ENCODE measurements around the gene RAP1B. TPM values are rescaled to one million over a fixed set of nuclear protein-coding genes. Genes with fewer than 3 reads are reported as not detected.

RAP1B gene
- total RNA-seq (100 to 1,000 TPM; 113 to 302 (median 167) TPM), polyA plus RNA-seq (100 to 1,000 TPM in 1 of 3 donors, 10 to 100 TPM in 2; 74.6 to 264 (median 80.3) TPM)
- long read RNA-seq, donor 1, full-length matches to known transcripts = 40 of 69 reads
- long read RNA-seq, donor 1, partial matches to known transcripts = 29 of 69 reads
- long read RNA-seq, donor 1, other reads (novel, unspliced or antisense) = 0 of 69 reads
- long read RNA-seq, donor 2, full-length matches to known transcripts = 25 of 55 reads
- long read RNA-seq, donor 2, partial matches to known transcripts = 30 of 55 reads
- long read RNA-seq, donor 2, other reads (novel, unspliced or antisense) = 0 of 55 reads
- long read RNA-seq, donor 3, full-length matches to known transcripts = 35 of 46 reads
- long read RNA-seq, donor 3, partial matches to known transcripts = 11 of 46 reads
- long read RNA-seq, donor 3, other reads (novel, unspliced or antisense) = 0 of 46 reads
- long read RNA-seq, donor 4, full-length matches to known transcripts = 99 of 108 reads
- long read RNA-seq, donor 4, partial matches to known transcripts = 4 of 108 reads
- long read RNA-seq, donor 4, other reads (novel, unspliced or antisense) = 5 of 108 reads
- long read RNA-seq, donor 5, full-length matches to known transcripts = 162 of 177 reads
- long read RNA-seq, donor 5, partial matches to known transcripts = 2 of 177 reads
- long read RNA-seq, donor 5, other reads (novel, unspliced or antisense) = 13 of 177 reads
- long read RNA-seq, donor 6, full-length matches to known transcripts = 53 of 59 reads
- long read RNA-seq, donor 6, partial matches to known transcripts = 2 of 59 reads
- long read RNA-seq, donor 6, other reads (novel, unspliced or antisense) = 4 of 59 reads
- long read RNA-seq, donor 7, full-length matches to known transcripts = 20 of 48 reads
- long read RNA-seq, donor 7, partial matches to known transcripts = 28 of 48 reads
- long read RNA-seq, donor 7, other reads (novel, unspliced or antisense) = 0 of 48 reads
- long read RNA-seq, donor 8, full-length matches to known transcripts = 50 of 50 reads
- long read RNA-seq, donor 8, partial matches to known transcripts = 0 of 50 reads
- long read RNA-seq, donor 8, other reads (novel, unspliced or antisense) = 0 of 50 reads
- long read RNA-seq, donor 9, full-length matches to known transcripts = 30 of 42 reads
- long read RNA-seq, donor 9, partial matches to known transcripts = 12 of 42 reads
- long read RNA-seq, donor 9, other reads (novel, unspliced or antisense) = 0 of 42 reads
- long read RNA-seq, donor 10, full-length matches to known transcripts = 18 of 18 reads
- long read RNA-seq, donor 10, partial matches to known transcripts = 0 of 18 reads
- long read RNA-seq, donor 10, other reads (novel, unspliced or antisense) = 0 of 18 reads

- H3K36me3 ChIP-seq (replicated peaks in 1 of 2) = no peaks in the 10 kb centered on the region
- TF ChIP-seq POLR2A (IDR thresholded peaks at IDR 0.05) = peak; percentile 85 to 98
- no peak for TF ChIP-seq CTCF (IDR thresholded peaks at IDR 0.05)
- WGBS, 4 donors = 0 to 1% (median 0%) methylated on average over 1 to 84 of the region's 84 CpGs
- peak within 1 kb of the TSS; percentile 55 to 88 (median 61) for H3K4me3 ChIP-seq
- intact Hi-C loops (cut with DNase I) = loop anchor here in 1 of 2 donors (5.0 to 10.0 kb wide), 2 partner anchors 74 to 248 kb away; partner anchors contain the start of gene NUP107
- peak within 1 kb of the TSS; percentile 93 to 99 (median 96) for H3K27ac ChIP-seq
- H3K4me1 ChIP-seq (replicated peaks in 1 of 2) = peaks cover 26 to 37% of the 10 kb centered on the region in 2 donors
- no peaks in the 10 kb centered on the region for H3K9me3 ChIP-seq (replicated peaks in 1 of 3)
- DNase-seq = peak; percentile 89 to 95 (median 91)
- no peaks in the 10 kb centered on the region for H3K27me3 ChIP-seq
These were observed at the start of gene RAP1B for GRCh38 chr12:68610370-68611093. TSS of gene RAP1B (plus strand) at chr12:68610899. CDS start at chr12:68648725, 37,826 bp downstream.

GRCh38 chr12:68561830-68562229, 48.9 kb upstream of the RAP1B start:
- H3K9me3 ChIP-seq (replicated peaks in 1 of 3) = no peaks in the 10 kb centered on the region
- peaks cover 19 to 51% of the 10 kb centered on the region in 2 donors for H3K4me1 ChIP-seq (replicated peaks in 1 of 2)
- WGBS, 4 donors = 75 to 79% (median 77%) methylated on average over 10 of the region's 10 CpGs
- peak overlapping the region in 2 of 5 donors; percentile 15 to 21 for H3K27ac ChIP-seq
- no peak overlapping the region for H3K4me3 ChIP-seq
- no peaks in the 10 kb centered on the region for H3K36me3 ChIP-seq (replicated peaks in 1 of 2)
- no peaks in the 10 kb centered on the region for H3K27me3 ChIP-seq
- no peak for DNase-seq
- TF ChIP-seq CTCF (IDR thresholded peaks at IDR 0.05) (no peak), POLR2A (IDR thresholded peaks at IDR 0.05) (no peak)
- intact Hi-C loops (cut with DNase I) = no loop called here

- Histone ChIP-seq H3K4me3 (no peak overlapping the region), H3K27ac (peak overlapping the region in 2 of 5 donors; percentile 15 to 65), H3K9me3 (replicated peaks in 1 of 3) (no peaks in the 10 kb centered on the region), H3K4me1 (replicated peaks in 1 of 2) (peaks cover 19 to 51% of the 10 kb centered on the region in 2 donors), H3K27me3 (no peaks in the 10 kb centered on the region), H3K36me3 (replicated peaks in 1 of 2) (no peaks in the 10 kb centered on the region)
- intact Hi-C loops (cut with DNase I) = no loop called here
- DNase-seq = no peak
- TF ChIP-seq CTCF (IDR thresholded peaks at IDR 0.05) (no peak), POLR2A (IDR thresholded peaks at IDR 0.05) (no peak)
- 87 to 98% (median 88%) methylated on average over 1 of the region's 1 CpG for WGBS, 4 donors
These were observed 46.5 kb upstream of the RAP1B start for GRCh38 chr12:68564166-68564565.

All from adrenal gland (tissue), 19 donors.